Ammon's horn (tissue), 1 donor: Measurements from ENCODE around the gene ATP4B.

Experiments used
- DNase-seq: peaks from one replicate; pipeline ENCODE4 v3.0.0-alpha.2; 2016; ENCODE audit warnings: low spot score

ATP4B gene

DNA sequence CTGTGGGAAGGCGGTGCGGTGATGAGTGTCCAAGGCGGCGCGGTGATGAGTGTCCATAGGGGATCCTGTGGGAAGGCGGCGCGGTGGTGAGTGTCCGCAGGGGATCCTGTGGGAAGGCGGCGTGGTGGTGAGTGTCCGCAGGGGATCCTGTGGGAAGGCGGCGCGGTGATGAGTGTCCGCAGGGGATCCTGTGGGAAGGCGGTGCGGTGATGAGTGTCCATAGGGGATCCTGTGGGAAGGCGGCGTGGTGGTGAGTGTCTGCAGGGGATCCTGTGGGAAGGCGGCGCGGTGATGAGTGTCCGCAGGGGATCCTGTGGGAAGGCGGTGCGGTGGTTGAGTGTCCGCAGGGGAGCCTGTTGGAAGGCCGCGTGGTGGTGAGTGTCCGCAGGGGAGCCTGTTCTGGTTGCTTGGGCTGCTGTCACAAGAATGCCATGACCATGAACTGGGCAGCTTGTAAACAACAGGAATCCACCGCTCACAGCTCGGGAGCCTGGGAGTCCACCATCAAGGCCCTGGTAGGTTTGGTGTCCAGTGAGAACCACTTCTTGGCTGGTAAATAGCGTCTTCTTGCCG, 52.0 kb downstream of the ATP4B start:
- no peak for DNase-seq

DNA sequence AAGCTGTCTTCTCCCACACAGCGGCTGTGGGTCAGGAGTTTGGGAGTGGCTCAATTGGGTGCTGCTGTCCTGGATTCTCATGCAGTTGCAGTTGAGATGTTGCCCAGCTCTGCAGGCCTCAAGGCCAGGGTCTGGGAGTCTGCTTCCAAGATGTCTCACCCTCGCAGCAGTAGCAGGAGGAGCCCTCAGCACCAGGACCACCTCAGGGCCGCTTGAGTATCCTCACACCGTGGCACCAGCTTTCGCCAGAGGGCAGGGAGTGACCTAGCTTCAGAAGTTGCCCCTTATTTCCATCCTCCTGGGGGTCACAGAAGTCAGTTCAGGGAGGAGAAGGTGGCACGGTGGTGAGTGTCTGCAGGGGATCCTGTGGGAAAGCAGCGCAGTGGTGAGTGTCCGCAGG, 52.5 kb downstream of the ATP4B start:
- DNase-seq: no peak

DNA sequence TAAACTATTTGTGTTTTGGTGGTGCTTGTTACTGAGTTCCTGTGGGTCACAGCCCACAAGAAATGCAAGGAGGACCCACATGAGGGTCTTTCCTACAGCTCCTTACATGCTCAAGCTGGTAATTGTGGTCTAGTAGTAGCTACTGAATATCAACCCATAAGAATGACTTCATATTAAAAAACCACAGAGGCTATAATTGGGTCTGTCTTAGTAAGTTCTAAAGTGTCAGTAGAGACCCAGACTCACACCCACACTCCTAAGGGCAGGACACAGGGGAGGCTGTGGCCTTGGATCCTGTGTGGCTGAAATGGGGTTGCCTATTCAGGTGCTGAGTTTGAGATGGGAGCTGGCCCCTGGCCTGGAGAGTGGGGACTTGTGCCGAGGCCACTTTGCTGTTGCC, 53.8 kb downstream of the ATP4B start:
- DNase-seq: no peak

DNA sequence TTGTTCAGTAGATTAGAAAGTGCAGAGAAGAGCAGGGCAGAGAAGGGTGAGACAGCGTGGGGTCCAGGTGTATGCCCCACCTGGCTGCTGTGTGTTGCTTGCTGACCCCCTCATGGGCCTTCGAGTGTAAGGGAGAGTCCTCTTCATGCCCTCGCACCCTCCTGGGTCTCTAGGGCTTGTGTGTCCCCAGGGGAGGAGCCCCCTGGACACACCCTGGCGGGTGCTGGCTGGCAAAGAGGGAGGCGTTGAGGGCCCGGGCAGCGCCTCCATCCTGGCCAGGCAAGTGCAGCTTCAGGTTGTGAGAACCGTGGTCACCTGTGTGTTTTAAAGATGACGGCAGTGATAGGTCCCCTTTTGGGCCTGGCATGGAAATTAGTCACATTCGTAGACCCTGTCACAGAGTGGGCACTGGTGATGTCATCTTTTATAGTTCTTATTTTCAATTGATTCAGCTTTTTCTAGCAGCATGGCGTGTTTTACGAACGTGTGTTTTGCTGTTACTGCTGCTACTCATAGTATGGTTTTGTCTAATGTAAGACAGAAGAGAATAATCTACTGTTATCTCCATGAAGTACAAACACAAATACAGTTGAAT, 54.8 kb downstream of the ATP4B start:
- no peak for DNase-seq

DNA sequence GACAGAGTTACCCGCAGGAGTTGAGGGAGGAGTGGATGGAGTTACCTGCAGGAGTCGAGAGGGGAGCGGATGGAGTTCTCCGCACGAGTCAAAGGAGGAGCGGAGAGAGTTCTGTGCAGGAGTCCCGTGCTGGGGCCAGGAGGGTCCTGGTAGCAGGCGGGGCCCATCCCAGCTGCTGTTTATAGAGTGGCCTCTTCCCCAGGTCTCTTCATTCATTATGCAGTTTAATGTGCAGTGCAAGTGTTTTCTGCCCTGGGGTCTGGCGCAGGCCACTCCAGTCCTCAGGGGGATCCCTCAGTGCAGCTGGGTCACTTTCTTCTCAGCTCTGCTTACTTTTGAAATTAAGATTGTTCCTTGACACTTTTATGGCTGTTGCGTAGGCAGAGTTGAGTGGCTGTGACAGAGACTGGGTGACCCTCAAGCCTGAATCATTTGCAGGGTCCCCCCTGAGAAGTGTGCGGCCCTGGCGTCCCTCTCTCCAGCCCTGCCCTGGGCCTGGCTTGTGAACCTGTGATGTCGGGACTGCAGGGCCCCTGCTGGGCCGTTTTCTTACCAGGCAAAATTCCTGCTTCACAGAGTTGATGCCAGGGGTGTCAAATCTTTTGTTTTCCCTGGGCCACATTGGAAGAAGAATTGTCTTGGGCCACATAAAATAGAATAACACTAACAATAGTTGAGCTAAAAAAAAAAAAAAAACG, 55.6 kb downstream of the ATP4B start:
- no peak for DNase-seq

DNA sequence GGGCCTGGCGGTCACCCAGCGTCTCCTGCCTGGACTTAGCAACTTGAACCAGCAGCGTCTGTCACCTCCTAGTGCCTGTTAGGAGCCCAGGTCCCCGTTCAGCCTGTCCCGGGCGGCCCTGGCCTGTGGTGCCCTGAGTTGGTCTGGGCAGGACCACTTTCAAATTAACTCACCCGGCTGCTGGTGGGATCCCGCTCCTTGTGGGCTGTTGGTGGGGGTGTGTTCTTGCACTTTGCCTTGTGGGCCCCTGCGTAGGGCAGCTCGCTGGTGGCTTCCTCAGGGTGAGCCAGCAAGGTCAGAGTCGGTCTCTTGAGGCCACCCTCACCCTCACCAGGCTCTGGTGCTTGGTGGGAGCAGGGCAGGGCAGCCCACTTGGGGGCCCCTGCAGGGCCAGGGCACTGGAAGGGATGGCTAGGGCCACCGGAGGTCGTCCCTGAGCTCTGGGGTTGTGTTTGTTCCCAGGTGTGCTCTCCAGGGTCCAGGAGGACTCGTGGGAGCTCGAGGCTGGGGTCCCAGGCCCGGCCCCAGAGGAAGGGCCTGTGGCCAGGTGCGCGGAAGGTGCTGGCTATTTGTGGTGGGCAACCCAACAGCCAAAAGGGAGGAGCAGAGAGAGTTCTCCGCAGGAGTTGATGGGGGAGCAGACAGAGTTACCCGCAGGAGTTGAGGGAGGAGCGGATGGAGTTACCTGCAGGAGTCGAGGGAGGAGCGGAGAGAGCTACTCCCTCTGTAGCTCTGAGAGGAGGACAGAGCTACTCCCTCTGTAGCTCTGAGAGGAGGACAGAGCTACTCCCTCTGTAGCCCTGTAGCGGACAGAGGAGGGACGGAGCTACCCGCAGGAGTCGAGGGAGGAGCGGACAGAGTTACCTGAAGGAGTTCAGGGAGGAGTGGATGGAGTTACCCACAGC, 56.6 kb downstream of the ATP4B start:
- no peak for DNase-seq

DNA sequence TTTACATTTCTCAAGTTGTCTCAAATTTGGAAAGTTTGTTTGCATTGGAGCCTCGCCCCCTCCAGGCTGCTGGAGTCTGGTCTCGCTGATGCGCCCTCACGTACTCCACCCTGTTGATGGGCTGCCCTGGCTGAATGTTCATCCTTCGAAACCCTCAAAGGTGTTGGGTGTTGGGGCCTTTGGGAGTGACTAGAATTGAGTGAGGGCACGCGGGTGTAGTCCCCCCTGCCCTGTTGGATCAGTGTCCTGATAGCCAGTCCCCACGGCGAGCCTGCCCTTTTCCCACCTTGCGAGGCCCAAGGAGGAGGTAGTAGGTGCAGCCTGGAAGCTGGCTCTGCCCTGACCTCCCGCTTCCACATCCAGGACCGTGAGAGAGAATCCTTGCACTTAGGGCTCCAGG, 58.6 kb downstream of the ATP4B start:
- no peak for DNase-seq
